HG03108 (cell line): ENCODE measurements around the gene PNPT1.
"Not testable (repeated sequence)": the region's sequence is repeated elsewhere in the genome, so short reads cannot be mapped to it uniquely, and the experiment has no call there.

Source experiments
- ATAC-seq: cut with Tn5 transposase; IDR thresholded peaks from one replicate; pipeline ENCODE4 v1.9.1; 2021; ENCODE audit warnings: moderate library complexity; ENCODE audit not compliant: unreplicated experiment

Gene PNPT1

DNA sequence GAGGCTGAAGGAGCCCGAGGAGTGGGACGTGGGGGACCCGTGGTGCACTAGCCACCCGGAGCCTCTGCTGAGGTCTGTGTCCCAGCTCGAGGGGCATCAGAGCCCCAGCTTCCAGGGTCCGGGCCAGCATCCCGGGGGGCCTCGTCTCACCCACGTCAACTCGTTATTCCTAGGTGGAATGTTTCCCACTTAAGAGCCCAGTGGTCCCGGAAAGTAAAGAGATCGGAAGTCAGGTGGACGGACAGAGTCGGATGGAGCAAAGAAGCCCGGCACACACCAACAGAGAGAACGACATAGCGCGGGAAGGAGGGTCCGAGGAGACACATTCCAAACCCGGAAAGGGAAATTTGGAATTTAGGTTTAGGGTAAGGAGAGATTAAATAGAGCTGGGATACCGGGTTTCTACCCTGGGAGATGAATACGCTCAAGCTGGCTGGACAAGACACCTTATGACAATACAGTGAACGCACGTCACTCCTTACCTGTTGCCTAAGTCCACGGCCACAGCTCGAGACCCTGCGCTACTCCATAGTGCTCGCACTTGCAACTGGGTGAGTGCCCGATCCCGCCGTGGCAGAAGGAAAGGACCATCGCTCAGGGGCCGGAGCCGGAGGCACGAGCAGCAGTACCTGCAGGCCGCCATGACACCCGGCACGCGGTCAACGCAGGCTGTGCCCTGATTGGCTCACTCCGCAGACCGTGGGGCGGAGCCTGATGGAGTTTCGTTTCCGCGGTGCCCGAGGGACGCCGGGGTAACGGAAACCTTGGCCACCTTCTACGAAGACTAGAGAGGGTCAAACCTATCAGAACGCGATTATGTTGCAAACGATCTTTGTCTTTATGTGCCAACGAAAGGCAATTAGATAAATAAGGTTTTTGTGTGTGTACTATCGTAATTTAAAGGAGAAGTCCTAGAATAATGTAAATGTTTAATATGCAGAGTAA lies at the start of gene PNPT1:
Gene PNPT1, minus strand, starts transcription at position 664 of the 945 bp plus-strand sequence. Its CDS starts 21 bp downstream, at position 643.
- ATAC-seq, result peak; percentile 100

DNA sequence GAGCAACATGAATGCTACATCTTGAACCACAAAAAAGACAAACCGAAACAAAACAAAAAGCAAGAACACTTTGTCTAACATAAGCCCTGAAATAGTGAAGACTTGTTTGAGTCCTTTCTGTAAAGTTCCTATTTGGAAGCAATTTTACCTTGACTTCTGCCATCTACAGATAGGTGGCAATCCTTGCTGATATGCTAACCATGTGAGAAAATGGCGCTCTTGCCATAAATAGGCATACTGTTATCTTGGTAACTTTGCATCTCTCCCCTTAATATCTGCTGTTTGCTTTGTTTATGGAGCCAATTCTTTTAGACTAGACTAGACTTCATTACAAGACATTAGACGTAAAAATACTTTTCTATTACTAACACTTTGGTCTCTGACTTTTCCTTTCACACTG lies 49.4 kb upstream of the PNPT1 start:
- ATAC-seq, result no peak

DNA sequence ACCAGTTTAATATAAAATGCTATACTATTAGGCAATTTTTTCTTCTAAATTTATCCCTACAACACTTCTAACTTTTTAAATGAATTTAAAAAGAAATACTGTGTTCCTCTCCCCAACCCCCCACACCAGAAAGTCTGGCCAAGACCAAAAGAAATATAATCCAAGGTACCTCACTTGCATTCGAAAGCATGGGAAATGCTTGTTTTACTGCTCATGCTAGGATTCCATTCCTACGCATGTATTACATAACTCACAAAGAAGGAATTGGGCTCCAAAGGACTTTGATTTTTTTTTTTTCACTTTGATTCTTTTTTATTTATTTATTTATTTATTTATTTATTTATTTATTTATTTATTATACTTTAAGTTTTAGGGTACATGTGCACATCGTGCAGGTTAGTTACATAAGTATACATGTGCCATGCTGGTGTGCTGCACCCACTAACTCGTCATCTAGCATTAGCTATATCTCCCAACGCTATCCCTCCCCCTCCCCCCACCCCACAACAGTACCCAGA lies 42.4 kb upstream of the PNPT1 start:
- not testable (repeated sequence) for ATAC-seq

DNA sequence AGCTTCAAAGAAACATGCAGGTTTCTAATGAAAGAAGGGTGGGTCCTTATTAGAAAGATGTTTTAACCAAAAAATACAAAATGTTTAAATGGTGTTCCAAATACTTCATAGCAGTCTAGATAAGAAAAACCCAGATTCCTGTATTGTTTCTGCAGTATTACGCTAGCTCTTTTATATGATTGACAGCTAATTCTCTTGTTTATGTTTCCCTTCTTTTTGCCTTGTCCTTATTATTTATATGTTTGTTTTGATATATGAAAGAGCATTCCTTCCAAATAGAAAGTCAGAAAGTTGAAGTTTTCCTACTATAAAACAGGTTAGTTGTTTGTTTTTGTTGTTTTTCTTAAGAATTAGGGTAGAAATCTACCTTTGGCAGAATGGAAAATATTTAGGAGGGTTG lies 41.1 kb upstream of the PNPT1 start:
- no peak for ATAC-seq

DNA sequence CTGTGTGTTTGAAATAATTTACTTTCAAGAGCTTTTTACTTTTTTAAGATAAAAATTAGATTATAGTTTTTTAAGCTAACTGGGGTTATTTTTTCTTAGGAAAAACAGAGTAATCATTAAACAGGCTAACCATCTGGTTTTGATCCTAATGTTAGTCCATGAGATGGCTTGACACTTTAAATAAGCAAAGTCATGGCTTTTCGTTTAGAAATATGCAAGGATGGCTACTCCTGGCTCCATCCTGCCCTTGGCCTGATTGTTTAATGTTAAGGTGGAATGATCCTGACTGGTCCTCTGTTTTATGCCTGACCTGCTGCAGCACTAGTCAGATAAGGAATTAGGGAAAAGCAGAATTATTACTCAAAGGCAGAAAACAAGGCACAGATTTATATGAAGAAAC lies 39.7 kb upstream of the PNPT1 start:
- ATAC-seq, result no peak

DNA sequence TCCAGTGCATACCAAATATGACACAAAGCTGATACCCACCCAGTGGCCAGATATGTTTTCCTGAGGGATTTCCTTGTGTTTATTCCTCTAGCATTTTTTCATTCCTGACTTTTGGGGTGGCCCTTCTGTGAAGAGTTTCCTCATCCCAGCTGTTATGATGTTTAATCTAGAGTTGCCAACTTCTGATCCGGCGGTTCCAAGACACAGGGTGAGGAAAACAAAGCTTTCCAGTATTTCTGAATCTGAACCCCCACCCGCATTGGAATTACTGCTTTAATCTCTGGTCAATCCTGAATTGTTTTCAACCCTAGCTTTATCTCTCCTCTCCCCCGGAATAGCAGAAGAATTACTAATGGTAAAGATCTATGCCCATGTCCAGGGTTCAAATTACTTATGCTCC lies 39.2 kb upstream of the PNPT1 start:
- ATAC-seq, result no peak

DNA sequence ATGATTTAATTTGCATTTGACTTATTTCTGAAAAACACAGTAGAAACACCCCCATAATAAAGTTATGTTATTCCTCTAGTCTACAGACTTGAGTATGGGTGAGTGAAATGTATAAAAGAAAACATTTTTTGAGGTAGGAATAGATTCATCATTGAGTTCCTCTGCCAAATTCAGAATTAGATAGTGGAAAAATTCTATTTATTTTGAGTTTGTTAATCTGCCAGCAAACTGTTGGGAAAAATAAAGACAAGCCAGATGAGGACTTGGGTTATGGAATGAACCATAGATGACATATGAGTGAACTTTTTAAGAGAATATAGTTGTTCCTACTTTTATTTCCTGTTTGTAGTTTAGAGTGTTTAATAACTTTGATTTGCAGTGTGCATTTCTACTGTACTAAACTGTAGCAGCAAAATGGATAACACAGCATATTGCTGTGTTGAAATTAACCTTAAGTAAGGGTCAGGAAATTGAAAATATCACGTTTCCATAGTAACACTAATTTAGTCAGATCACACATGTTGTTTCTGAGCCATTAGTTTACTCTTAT lies 35.6 kb upstream of the PNPT1 start:
- no peak for ATAC-seq

DNA sequence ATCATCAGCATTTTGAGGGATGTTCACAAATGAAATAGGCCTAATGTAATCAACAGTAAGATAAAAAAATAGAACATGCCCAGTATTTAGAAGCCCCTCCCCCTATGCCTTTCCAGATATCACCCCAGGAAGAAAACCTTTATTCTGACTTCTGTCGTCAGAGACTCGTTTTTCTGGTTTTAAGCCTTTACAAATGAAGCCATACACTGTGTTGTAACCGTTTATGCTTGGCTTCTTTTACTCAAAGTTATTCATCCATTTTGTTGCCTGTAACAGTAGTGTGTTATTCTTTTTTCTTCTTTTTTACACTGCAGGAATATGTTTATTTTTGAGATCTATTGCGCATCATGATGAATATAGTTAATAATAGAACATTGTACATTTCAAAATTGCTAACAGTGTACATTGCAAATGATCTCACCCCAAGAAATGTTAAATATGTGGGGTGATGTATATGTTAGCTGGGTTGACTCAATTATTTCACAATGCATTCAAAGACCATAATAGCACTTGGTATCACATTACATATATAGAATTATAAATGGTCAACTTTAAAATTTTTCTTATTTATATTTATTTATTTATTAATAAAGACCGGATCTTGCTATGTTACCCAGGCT lies 28.1 kb upstream of the PNPT1 start:
- no peak for ATAC-seq

DNA sequence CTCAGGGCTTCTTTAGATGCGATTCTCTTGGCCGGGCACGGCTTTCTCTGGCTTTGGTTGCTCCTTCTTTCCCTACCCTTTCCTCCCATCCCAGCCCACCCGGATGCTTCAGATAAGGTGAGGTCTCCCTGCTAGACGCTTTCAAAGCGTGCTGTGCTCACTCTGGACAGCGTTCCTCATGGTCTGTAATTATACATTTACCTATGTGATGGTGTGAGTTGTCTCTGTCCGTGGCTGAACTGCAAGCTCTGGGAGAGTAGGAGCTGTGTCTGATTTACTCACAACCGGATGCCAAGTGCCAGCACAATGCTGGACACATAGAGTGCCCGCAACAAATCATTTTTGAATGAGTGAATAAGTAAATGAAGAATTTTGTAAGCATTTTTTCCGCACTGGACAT lies 26.8 kb upstream of the PNPT1 start:
- no peak for ATAC-seq

DNA sequence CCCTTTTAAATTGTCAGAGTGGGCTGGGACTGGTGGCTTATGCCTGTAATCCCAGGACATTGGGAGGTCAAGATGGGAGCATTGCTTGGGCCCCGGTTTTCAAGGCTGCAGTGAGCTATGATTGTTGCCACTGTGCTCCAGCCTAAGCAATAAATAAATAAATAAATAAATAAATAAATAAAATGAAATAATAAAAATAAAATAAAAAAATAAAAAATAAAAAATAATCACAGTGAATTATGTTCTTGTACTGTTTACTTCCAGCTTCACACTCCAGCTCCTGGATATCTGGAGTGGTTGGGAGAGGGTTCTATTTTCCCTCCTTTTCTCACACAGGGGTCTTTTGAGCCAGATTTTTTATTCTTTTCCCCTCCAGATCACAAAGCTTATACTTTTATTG lies 26.2 kb upstream of the PNPT1 start:
- ATAC-seq, result no peak

DNA sequence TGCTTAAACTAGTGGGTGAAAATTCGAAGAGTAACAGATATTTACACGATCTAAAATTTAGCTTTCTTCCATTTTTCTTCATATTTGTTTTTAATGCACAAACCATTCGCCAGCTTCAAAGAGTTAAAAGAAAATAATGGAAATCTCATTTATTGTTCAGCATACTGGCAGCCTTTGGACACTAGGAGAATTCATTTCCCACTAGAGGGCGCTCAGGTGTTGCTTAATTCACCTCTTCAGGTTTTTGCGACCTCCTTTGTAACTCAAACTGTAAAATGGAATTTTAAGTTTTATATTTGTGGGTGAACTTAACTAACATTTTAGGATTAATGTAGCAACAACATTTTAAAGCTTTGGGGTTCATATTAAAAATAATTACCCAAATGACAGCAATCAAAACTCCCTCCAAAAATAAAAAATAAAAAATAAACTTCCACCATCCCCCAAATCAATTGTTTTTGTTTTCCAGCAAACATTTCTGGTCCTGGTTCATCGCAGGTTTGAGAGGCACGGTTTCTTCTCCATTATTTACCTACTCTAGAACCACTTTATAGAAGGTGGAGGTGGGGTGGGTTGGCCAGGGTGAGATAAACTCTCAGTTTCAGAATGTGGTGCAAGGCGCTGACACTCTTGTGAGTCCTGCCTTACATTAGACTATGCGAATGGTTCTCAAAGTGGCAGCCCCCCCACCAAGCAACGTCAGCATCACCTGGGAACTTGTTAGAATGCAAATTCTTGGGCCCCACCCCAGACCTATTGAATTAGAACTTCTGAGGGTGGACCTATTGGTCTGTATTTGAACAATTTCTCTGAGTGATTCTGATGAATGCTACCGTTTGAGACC lies 24.7 kb upstream of the PNPT1 start:
- ATAC-seq, result no peak

DNA sequence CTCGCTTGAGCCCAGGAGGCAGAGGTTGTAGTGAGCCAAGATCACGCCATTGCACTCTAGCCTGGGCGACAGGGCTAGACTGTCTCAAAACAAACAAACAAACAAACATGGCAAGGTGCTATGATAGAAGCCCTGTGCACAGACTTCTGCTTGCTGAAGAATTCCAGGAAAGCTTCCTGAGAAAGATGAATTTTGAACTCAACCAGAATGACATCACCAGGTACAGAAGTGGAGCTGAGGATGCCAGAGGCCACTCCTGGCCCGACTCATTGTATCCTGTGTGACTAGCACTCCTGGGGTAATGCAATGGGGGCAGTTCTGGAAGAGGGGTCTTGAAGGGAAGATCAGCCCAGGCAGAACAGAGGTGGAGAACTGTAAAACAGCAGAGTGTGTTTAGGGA lies 22.0 kb upstream of the PNPT1 start:
- ATAC-seq, result no peak

DNA sequence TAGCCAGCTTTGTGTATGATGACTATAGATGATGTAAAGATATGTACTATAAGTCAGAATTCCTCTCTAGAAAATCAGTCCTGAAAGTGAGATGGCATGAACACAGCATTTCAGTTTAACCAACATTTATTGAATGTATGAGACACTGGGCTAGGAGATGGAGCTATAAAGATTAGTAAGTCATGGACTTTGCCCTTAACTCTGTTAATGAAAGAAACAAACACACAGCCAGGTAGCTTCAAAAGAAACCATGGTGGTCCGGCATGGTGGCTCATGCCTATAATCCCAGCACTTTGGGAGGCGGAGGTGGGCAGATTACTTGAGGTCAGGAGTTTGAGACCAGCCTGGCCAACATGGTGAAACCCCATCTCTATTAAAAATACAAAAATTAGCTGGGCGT lies 21.5 kb upstream of the PNPT1 start:
- ATAC-seq, result not testable (repeated sequence)

DNA sequence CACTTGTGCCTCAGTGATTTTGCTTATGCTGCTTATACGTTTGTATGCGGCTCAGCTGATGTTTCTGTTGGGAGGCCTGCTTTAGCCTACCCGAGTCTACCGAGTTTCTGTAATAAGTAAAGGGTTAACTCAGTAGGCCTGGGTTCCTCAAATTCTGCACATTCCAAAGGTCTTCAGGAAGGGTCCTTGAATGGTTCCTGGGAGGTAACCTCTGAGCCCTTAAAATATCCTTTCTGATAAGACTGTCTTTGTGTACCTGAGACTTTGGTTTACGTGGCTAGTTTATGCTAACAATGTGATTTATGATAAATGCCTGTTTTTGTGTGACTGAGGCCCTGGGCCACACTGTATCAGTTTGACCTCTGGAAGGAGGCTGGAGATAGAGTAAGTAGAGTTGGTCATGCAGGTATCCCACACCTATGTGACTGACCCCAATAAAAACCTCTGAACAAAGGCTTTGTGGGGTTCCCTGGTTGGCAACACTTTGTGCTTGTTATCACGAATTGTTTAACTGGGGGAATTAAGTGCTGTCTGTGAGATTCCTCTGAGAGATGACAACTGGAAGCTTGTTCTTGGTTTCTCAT lies 18.9 kb upstream of the PNPT1 start:
- no peak for ATAC-seq

DNA sequence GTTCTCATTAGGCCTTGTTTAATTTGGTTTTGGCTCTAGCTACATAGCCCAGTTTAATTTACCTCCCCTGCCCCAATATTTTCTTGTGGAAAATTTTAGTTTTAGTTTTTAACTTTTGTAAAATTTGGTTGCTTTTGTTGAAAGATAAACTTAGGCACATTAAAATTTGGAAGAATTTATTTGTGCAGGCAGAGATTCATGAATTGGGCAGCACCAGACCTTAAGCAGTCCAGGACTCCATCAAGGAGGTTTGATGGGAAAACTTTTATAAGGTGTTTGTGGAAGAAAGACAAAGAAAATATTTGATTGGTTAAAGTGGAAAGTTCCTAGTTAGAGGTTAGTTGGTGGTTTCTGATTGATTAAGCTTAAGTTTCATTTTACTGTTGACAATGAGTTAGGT lies 16.4 kb upstream of the PNPT1 start:
- no peak for ATAC-seq

DNA sequence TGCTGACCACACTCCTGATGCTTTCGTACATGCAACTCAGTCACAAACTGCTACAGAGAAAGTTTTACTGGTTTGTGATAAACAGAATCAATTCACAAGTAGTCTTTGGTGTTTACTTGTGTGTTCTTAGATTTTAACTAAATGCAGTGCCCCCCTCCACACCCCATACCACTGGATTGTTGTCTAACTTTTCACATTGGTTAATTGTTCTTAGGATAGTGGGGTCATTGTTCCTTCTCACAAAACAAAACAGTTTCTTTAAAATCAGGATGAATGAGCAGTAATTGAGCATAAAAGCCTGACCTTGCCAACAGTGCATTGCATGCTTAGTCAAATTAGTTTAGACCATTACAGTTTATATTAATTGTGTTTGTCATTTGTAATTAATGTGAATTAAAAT lies 14.1 kb upstream of the PNPT1 start:
- no peak for ATAC-seq

DNA sequence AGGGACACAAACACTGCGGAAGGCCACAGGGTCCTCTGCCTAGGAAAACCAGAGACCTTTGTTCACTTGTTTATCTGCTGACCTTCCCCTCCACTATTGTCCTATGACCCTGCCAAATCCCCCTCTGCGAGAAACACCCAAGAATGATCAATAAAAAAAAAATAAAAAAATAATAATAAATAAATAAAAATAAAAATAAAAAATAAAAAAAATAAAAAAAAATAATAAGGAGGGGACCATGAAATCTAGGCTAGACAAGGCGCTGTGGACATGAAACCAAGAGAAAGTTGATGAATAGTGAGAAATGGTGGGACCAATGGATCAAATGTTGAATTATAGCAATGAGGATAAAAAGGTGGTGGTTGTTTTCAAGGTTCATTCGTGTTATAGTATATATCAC lies 12.6 kb upstream of the PNPT1 start:
- ATAC-seq, result not testable (repeated sequence)

DNA sequence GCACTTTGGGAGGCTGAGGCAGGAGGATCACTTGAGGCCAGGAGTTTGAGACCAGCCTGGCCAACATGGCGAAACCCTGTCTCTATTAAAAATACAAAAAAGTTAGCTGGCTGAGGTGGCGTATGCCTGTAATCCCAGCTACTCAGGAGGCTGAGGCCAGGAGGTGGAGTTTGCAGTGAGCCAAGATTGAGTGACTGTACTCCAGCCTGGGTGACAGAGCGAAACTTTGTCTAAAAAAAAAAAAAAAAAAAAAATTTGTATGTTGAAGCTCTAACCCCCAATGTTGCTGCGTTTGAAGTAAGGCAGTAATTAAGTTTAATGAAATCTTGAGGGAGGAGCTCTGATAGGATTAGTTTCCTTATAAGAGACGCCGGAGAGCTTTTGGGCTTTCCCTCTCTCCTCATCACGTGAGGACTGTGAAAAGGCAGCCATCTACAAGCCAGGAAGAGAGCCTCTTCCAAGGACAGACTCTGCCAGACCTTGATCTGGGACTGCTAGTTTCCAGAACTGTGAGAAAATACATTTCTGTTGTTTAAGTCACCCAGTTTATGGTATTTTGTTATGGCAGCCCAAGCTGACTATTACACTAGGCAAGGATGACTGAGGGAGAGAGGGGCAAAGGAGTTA lies 11.5 kb upstream of the PNPT1 start:
- no peak for ATAC-seq

DNA sequence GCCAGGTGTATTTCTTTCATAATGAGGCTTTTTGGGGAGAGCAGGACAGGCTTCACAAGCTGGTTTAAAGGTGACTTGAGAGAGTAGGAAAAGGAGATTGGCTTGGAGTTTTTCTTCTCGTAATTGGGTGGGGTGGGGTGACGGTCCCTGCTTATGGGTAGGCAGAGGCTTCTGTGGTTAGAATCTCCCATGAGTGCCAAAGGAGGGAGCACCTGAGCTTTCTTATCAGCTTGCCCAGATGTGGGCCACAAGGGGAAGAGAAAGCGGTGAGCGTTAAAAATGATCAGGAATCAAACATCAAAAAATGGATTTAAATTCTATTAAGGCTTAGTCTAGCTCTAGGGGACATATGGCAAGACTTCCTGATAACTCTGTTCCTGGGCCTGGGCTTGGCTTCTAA lies 9.7 kb upstream of the PNPT1 start:
- no peak for ATAC-seq

DNA sequence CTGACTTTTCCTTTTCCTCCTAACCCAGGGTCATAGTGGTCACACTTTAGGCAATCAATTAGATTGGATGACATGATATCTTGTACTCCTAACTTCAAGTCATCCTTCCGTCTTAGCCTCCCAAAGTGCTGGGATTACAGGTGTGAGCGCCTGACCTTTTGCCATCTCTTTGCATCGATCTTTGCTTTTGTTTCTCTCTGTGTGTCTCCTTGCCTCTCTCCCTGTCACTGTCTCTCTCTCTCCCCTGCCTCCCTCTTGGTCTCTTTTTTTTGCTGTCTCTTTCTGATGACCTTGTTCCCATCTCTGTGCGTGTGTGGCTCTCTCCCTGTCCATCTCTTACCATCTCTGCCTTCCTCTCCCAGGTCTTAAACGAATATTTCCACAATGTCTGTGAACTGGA lies 904 bp downstream of the PNPT1 start:
- ATAC-seq, result not testable (repeated sequence)
